HG03045 (cell line): Measurements from ENCODE around the gene LRRC41.
"Not testable (repeated sequence)": the region's sequence is repeated elsewhere in the genome, so short reads cannot be mapped to it uniquely, and the experiment has no call there.

Experiments
- ATAC-seq: cut with Tn5 transposase; IDR thresholded peaks from one replicate; pipeline ENCODE4 v1.9.1; 2021; ENCODE audit warnings: mild to moderate bottlenecking, moderate library complexity; ENCODE audit not compliant: unreplicated experiment

Gene LRRC41

DNA sequence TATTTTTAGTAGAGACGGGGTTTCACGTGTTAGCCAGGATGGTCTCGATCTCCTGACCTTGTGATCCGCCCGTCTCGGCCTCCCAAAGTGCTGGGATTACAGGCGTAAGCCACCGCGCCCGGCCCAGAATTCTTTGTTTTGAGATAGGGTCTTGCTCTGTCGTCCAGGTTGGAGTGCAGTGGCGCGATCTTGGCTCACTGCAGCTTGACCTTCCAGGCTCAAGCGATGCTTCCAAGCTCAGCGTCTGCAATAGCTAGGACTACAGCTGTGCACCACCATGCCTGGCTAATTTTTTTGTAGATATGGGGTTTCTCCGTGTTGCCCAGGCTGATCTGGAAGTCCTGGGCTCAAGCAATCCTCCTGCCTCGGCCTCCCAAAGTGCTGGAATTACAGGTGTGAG lies 57.3 kb downstream of the LRRC41 start:
- ATAC-seq, result not testable (repeated sequence)

DNA sequence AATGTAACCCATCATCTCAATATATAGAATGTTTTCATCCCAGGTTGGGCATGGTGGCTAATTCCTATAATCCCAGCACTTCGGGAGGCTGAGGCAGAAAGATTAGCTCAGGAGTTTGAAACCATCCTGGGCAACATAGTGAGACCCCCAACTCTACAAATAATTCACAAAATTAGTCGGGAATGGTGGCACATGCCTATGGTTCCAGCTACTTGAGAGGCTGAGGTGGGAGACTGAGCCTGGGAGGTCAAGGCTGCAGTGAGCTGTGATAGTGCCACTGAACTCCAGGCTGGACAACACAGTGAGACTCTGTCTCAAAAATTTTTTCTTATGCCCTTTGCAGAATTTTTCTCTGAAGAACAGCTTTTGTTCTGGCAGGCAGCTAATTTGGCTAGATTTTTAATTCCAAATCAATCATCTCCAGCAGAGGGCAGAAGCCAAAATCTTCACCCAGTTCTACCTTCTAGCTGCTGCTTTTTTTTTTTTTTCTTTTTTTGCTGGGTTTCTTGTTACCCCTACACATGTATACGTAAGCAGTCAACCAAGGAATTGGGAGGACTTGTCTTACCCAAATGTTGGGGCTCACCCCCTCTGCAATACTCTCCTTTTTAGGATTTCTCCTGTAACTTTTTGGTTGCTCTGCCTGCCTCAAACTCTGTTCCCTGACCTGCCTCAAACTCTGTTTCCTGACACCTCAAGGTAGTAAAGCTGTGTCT lies 58.6 kb downstream of the LRRC41 start:
- no peak for ATAC-seq

DNA sequence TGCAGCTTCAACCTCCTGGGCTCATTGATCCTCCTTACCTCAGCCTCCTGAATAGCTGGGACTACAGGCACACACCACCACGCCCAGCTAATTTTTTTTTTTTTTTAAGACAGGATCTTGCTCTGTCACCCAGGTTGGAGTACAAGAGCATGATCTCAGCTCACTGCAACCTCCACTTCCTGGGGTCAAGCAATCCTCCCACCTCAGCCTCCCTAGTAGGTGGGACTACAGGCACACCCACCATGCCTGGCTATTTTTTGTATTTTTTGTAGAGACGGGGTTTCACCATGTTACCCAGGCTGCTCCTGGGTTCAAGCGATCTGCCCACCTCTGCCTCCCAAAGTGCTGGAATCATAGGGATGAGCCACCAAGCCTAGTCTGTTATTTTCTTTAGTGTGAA lies 59.6 kb downstream of the LRRC41 start:
- not testable (repeated sequence) for ATAC-seq

GRCh38 chr1:46242918-46243317 lies 60.5 kb downstream of the LRRC41 start:
- ATAC-seq, result no peak

DNA sequence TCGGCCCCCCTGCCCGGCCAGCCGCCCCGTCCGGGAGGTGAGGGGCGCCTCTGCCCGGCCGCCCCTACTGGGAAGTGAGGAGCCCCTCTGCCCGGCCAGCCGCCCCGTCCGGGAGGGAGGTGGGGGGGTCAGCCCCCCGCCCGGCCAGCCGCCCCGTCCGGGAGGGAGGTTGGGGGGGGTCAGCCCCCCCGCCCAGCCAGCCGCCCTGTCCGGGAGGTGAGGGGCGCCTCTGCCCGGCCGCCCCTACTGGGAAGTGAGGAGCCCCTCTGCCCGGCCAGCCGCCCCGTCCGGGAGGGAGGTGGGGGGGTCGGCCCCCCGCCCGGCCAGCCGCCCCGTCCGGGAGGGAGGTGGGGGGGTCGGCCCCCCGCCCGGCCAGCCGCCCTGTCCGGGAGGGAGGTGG lies 61.7 kb downstream of the LRRC41 start:
- not testable (repeated sequence) for ATAC-seq

DNA sequence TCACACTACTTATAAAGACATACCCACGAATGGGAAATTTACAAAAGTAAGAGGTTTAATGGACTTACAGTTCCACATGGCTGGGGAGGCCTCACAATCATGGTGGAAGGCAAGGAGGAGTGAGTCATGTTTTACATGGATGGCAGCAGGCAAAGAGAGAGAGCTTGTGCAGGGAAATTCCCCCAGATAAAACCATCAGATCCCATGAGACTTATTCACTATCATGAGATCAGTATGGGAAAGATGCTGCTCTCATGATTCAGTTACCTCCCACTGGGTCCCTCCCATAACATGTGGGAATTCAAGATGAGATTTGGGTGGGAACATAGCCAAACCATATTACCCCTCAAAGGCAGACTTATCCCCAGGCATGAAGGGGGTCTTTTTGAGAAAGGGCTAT lies 64.6 kb downstream of the LRRC41 start:
- not testable (repeated sequence) for ATAC-seq

- ATAC-seq, result no peak
Observed at GRCh38 chr1:46236882-46237281, 66.5 kb downstream of the LRRC41 start.

- not testable (repeated sequence) for ATAC-seq
Observed at GRCh38 chr1:46231231-46231630, 72.2 kb downstream of the LRRC41 start.
